NCI-H1930 (cell line): ENCODE results near the gene SERINC2.

Source experiments
- DNase-seq, 2 experiments: peaks; one replicate each; lab custom pipeline; 2025; lab: John Stamatoyannopoulos, UW

Gene SERINC2

DNA sequence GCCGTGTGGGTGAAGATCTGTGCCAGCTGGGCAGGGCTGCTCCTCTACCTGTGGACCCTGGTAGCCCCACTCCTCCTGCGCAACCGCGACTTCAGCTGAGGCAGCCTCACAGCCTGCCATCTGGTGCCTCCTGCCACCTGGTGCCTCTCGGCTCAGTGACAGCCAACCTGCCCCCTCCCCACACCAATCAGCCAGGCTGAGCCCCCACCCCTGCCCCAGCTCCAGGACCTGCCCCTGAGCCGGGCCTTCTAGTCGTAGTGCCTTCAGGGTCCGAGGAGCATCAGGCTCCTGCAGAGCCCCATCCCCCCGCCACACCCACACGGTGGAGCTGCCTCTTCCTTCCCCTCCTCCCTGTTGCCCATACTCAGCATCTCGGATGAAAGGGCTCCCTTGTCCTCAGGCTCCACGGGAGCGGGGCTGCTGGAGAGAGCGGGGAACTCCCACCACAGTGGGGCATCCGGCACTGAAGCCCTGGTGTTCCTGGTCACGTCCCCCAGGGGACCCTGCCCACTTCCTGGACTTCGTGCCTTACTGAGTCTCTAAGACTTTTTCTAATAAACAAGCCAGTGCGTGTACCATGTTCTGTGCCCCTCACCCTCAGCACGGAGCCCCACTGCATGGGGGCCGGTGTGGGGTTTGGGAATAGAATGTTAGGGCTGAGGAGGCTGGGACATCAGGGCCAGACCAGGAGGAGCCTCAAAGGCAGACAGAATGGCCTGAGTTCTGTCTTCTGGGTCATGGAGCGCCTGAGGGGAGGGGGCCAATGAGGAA lies 21.3 kb downstream of the SERINC2 start:
- no peak for DNase-seq

DNA sequence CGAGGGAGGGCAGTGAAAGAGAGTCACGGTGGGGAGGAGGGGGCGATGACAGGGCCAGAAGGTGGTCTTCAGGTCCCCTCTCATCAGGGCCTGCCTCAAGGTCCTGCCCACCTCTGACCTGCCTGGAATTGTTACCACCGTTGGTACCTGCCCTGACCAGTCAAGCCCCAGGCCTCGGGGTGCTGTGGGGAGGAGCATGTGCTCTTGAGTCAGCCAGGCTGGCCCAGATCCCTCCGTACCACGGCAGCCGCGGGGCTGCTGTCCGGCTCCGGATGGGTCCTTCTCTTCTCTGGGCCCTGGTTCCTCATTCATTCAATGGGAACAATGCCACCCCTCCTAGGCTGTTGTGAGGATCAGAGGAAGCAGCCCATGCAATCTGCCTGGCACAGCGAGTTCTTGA lies 22.0 kb downstream of the SERINC2 start:
- DNase-seq = no peak

DNA sequence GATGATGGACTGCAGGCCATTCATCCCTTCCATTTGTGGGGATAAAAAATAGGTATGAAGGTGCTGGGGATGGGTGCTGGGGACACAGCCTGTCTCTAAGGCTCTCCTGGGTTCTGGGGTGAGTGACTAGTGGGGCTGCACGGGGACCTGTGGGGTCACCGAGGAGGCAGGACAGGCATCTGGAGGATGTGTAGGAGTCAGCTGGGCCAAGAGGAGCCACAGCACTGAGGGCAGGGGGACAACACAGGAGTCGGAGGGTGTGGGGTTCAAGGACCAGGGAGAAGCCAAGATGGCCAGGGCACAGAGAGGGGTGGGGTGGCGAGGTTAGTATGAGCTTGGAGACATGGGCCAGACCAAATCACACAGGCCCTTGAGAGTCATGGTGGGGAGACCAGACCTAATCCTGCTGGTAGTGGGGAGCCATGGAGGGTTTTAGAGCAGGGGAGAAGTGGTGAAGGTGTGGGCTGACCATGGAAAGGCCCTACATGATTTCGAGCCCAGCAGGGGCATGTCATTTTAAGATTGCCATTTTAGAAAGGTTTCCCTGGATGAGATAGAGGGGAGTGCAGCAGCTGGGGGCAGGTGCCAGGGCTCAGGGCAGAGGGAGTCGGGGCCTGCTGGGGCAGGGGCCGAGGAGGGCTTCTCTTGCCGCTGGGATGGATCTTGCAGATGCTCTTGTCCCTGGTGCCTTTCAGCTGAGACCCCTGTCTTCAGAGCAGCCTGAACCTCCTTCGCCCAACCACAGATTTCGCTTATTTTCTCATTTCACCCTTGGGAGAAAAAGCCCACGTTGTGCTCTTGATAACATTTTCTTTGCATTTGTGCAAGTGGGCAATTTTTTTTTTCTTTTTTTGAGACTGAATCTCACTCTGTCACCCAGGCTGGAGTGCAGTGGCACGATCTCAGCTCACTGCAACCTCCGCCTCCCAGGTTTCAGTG lies 22.7 kb downstream of the SERINC2 start:
- no peak for DNase-seq

GRCh38 chr1:31436596-31437432 lies 23.8 kb downstream of the SERINC2 start:
- no peak for DNase-seq

DNA sequence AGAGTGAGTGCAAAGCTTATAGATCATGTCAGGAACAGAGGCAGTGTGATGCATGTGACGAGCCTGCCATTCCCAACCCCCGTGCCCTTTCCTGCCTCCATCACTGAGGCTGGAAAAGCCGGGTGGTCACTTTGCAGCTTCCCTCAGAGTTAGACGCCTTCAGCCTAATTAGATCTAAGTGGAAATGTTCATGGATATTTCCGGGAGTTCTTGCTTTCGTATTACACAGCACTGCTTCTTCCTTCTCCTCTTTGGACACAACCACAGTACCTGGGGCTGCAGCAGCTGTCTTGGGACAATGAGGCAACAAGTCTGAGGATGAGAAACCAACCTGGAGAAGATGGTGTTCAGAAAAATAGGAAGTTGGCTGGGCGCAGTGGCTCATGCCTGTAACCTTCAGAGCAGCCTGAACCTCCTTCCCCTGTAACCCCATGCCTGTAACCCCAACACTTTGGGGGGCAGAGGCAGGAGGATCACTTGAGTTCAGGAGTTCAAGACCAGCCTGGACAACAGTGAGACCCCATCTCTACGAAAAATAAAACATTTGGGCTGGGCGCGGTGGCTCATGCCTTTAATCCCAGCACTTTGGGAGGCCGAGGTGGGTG lies 24.5 kb downstream of the SERINC2 start:
- no peak for DNase-seq

- no peak for DNase-seq
Measured at GRCh38 chr1:31439276-31439675, 26.3 kb downstream of the SERINC2 start.

DNA sequence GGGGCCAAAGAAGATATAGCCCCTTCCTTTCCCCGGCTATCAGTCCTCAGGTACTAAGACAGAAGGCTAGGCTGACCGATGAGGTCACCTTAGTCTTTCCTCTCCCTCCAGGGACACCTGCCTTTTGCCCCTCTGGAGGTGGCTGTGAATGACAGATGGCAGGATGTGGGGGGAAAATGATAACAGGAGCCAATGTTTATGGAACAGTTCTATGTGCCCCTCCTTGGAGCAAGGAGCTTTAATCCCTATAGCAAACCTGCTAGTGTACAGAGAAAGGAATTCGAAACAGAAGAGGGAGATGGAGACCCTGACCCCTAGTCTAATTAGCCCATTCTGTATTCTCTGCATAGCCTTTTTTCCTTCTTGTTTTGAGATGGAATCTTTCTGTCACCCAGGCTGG lies 28.1 kb downstream of the SERINC2 start:
- DNase-seq = no peak

DNA sequence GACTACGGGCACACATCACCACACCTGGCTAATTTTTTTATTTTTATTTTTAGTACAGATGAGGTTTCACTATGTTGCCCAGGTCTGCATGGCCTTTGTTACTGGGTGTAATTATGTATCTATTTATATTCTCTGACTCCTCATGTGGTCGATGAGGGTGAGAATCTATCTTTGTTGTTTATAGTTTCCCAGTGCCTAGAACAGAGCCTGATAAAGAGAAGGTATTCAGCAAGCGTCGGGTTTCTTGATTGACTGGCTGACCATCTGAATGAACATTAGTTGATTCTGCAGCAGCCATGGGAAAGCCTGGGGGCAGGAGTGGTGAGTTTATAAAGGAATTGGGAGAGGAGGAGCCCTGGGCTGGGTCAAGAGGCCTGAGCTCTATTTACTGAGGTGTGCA lies 28.5 kb downstream of the SERINC2 start:
- DNase-seq = no peak

DNA sequence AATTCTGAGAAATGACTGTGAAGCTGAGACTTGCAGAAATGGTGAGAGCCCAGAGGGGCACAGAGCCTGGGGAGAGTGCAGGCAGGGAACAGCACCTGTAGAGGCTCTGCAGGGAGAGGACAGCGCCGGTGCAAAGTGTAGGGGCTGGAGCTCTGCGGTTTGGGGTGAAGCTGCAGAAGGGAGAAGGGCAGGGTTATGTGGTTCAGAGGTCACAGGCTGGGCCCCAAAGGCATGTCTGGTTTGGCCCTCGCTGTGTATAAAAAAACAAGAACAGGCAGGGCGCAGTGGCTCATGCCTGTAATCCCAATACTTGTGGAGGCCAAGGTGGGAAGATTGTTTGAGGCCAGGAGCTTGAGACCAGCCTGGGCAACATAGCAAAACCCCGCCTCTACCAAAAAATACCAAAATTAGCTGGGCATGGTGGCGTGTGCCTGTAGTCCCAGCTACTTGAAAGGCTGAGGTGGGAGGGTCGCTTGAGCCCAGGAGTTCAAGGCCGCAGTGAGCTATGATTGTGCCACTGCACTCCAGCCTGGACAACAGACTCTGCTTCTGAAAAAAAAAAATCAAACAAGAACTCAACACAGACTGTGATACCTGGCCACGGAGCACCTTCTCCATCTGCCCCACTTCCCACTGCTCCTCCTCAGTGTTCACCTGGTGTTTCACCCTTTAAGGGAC lies 29.1 kb downstream of the SERINC2 start:
- DNase-seq = no peak

GRCh38 chr1:31442648-31442994 lies 29.6 kb downstream of the SERINC2 start:
- no peak for DNase-seq

GRCh38 chr1:31443673-31444072 lies 30.7 kb downstream of the SERINC2 start:
- DNase-seq = no peak

DNA sequence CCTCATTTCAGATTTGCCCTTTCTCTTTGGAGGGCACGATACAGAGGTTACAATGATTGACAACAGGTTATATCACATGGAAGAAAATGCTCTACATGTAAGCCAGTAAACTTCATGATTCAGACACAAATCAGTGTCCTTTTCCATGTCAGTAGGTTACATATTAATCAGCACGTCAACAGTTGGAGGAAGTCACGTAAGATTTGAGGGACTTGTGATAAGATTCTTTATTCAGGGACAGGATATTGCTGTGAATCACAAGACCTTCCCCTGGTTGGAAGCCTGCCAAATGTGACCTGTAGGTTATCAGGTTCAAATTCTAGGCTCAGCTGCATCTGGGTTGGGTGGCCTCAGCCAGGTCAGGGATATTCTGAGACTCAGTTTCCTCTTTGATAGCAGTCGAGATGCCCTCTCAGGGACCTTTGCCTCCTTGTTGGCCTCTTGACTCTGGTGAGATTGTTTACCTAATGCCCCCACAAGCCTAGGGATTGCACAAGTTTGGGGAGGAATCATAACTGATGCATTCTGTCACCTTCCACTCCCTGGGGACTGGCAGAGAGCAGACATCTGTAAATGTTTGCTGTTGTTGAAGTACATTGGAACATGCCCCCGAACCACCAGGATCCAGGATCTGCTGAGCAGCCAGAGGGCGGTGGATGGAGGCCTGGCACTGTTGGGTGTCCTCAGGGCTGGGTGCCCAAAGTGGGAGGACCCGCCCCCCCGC lies 31.9 kb downstream of the SERINC2 start:
- DNase-seq = no peak

GRCh38 chr1:31445951-31446350 lies 32.9 kb downstream of the SERINC2 start:
- no peak for DNase-seq

- DNase-seq = no peak
Measured at GRCh38 chr1:31447210-31447609, 34.2 kb downstream of the SERINC2 start.

DNA sequence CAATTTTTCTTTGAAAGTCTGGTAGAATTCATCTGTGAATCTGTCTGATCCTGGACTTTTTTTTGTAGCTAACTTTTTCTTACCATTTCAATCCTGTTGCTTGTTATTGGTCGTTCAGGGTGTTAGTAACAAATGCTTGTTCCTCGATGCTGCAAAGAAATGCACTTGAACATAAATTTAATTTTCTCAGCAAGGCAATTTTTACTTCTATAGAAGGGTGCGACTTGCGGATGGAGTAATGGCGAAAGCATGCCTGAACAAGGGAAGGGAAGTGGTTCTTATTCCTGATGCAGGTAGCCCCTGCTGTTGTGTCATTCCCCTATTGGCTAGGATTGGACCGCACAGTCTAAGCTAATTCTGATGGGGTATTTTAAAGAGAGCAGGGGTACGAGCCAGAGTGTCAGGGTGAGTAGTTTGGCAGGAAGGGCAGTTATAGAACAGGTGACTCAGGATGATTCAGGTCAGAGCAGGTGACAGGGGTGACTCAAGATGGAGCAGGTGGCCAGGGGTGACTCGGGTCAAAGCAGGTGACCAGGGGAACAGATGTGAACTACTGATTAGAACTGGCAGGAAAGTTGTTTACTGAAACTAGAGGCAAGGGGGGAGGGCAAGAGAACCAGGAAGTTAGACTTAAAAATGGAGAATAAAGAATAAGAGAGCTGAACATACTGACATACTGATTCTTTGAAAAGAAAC lies 40.5 kb downstream of the SERINC2 start:
- no peak for DNase-seq

- DNase-seq = no peak
Measured at GRCh38 chr1:31458287-31458896, 45.4 kb downstream of the SERINC2 start.

- DNase-seq = no peak
Measured at GRCh38 chr1:31460027-31460426, 47.0 kb downstream of the SERINC2 start.

DNA sequence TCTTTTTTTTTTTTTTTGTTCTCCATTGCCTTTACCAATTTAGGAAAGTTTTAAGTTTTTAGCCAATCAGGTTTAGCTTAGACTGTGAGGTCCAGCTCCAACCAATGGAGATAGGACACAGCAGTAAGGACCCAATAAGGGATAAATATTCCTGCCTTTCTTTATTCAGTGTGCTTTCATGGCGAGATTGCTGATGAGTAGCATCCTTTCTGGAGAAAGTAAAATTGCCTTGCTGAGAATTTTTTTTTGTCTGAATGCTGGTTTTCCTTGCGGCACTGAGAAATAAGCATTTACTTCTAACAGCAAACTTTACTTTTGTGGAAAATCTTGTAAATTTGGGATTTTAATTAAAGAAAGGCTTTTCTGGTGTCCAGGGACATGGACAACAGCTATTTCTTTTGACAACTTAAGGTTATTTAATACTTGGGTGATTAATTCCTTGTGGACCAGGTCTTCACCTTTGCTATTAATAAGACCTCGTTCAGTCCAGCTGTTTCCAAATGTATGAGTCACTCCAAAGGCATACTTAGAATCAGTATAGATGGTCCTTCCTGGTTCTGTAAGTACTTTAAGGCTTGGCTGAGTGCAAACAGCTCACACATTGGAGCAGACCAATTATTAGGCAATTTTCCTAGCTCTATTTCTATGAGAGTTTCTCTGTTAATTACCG lies 54.1 kb downstream of the SERINC2 start:
- no peak for DNase-seq

DNA sequence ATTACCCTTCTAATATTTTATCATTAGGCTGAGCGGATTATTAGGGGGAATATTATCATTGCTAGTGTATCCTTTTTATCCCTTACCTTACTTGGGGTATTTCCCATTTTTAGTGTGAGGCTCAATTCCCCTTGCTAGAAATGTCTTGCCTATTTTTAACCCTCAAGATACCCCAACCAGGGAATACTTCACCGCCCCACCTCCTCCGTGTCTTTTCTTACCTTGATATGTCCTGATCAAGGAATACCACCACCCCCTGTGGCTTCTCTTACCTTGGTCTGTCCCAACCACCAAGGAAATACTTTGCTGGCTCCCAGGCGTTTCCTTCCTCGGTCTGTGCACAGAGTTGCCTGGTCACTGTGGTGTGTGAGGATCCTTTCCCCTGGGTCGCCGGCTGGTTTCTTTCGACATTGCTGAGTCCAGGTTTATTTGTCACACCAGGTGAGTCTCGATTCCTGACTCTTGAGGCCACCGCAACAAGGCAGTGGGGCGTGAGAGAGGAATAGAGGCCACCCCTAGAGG lies 57.8 kb downstream of the SERINC2 start:
- no peak for DNase-seq
